Measurements from ENCODE around the gene ANKRD27. TPM values are rescaled to one million over a fixed set of nuclear protein-coding genes. Genes with fewer than 3 reads are reported as not detected.
A peak's percentile ranks its signal among the peaks of the same experiment; 100 is the strongest.
"Not testable (repeated sequence)": the region's sequence is repeated elsewhere in the genome, so short reads cannot be mapped to it uniquely, and the experiment has no call there.

ANKRD27 gene
- total RNA-seq, 1 experiment from 2014 or later, result 17.6 TPM

DNA sequence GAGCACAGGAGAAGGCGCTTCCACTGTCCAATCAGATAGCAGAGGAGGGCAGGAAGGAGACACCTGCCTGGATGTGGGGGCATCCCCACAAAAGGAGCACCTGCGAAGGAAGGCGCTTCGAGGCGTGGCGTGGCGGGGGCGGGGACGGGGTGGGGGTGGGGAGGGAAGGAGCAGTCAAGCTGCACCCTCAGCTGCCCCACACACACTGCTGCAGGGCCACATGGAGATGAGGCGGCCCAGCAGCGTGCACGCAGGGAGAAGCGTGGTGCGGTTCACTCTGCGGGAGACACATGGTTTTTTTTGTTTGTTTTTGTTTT, 21.4 kb downstream of the ANKRD27 start:
- DNase-seq (ENCODE audit: low read depth), result no peak

DNA sequence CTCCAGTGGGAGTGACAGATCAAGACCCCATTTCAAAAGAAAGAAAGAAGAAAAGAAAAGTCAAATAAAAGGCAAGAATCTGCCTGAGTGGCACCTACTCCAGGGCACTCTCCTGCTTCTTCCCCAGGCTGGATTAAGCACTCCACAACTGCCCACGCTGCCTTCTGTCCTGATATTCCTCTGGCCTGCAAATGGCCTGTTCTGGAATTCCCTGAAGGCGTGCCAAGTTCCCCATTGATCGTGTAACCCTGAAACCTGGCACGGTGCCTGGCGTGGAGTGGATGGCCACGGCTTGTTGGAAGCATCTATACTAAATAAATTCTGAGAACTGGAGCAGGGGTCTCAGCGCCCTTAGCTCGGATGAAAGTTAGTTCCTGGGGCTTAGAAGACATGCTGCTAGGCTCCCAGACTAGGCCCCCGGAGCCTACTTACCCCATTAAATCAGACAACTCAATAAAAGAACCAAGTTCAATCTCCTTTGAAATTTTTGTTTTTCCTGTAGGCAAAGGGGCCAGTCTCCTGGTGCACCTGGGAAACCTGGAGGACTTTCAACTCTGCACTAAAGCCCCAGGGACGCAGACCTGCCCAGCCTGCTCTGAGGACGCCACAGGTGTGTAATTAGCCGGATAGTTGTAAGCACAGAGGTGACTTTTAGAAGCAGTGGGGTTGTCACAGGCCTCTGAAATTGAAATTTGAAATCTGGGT, 21.9 kb downstream of the ANKRD27 start:
- DNase-seq (ENCODE audit: low read depth), result no peak

DNA sequence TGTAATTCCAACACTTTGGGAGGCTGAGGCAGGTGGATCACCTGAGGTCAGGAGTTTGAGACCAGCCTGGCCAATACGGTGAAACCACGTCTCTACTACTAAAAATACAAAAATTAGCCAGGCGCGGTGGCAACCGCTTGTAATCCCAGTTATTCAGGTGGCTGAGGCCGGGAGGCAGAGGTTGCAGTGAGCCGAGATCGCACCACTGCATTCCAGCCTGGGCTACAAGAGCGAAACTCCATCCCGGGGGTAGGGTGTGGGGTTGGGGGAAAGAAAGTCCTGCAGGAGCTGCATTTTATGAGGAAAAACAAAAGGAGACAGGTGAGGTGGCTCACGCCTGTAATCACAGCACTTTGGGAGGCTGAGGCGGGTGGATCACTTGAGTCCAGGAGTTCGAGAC, 22.6 kb downstream of the ANKRD27 start:
- DNase-seq (ENCODE audit: low read depth), result not testable (repeated sequence)

DNA sequence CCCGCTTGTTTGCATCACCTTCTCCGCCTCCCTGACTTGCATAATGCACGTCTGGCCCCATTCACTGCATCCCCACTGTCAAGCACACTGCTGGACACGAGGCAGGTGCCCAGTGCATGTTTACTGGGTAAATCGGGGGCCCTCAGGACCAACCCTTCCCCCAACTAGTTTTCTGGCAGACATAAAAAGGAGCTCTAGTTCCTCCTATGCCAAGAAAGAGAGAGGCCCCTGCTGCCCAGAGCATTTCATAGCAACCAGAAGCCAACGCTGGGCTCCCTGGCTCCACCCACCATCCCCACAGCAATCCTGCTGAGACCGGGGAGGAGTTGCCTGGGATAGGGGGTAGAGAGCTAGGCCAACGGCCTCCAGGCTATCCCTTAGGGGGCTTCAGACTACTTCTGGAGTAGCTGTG, 23.2 kb downstream of the ANKRD27 start:
- no peak for DNase-seq (ENCODE audit: low read depth)

DNA sequence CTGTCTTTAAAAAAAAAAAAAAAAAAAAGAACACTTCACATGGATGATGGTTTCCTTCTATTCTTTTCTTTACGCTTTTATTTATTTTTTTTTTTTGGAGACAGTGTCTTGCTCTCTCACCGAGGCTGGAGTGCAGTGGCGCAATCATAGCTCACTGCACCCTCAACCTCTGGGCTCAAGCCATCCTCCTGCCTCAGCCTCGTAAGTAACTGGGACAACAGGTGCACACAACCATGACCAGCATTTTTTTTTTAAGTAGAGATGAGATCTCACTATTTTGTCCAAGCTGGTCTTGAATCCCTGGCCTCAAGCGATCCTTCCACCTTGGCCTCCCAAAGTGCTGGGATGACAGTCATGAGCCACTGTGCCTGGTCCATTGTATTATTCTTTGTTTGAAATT, 24.3 kb downstream of the ANKRD27 start:
- DNase-seq (ENCODE audit: low read depth), result no peak

DNA sequence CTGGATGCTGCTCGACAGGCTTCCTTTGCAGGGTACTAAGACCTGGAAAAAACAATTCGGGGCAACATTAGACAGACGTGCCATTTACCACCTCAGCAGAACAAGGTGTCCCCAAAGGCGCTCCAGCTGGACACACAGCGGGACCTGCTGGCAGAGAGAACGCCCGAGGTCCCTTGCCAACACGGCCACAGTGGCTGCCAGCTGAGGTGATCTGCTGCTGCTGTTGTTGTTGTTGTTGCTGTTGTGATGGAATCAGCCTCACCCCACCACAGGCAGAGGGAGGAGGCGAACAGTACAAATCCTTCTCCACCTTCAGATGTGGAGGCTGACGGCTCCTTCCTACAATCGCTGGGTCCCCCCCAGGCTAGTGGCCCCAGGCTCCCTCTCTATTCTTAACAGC, 25.2 kb downstream of the ANKRD27 start:
- no peak for DNase-seq (ENCODE audit: low read depth)

DNA sequence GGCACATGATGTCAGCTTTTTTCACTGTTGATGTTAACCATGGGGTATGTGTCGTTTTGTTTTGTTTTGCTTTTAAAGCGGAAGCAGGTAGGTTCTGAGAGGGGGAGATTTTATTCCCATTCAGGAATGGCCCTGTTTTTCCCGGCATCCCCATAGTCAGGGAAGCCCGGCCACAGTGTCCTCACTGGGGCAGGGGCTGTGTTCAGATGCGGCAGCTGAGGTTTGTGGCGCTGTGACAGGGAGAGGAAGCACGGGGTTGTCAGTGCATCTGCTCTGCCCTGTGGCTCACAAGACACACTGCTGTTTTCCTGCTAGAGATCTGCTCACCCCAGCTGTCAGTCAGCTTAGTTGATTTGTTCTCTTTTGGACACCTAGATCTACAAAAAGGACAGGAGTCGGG, 27.6 kb downstream of the ANKRD27 start:
- no peak for DNase-seq (ENCODE audit: low read depth)

DNA sequence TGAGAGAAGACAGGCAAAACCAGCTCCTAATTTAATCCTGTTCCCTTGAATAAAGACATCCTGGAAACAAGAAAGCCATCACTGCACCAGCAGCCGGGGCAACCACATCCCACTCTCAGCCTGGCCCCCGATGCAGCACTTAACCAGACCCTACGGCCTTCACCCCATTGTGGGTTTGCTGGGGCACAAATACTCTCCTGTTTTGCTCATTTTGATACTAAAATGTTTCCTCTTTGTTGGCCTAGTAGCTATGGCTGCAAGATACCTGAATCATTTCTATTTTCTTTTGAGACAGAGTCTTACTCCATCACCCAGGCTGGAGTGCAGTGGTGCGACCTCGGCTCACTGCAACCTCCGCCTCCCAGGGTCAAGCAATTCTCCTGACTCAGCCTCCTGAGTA, 28.4 kb downstream of the ANKRD27 start:
- DNase-seq (ENCODE audit: low read depth), result no peak

DNA sequence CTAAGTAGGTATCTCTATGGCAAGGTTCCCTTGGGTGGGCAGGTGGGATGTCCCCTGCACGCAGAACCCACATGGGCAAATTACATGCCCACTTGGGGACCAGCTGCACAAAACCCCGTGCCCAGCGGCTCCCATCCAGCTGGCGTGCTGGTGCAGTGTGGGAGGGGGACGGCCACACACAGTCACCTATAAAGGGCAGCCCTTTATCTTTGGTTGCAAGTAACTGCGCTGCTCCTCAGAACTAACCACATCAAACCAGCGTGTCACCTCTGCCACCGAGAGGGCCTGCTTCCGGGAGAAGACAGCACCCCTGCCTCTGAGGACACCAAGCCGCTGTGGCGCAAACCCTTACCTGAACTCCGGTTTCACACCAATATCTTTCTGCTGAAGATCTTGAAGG, 32.2 kb downstream of the ANKRD27 start:
- DNase-seq (ENCODE audit: low read depth), result no peak

DNA sequence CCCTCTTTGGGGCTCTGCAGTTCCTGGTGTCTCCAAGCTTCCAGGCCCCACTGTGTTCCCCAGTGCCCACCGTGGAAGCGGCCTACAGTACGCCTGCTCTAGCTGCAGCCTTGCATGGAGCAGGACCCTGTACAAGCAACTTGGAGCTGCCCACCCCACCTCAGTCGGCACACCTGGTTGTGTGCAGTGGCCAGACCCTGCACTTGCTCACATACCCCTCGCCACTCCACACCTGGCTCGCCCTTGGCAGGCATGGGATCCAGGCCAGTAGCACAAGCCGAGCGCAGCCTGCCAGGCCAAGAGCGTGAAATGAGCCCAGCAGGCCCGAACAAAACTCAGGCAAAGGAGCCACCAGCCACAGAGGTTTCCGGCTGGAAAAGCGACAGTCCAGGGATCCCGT, 36.4 kb downstream of the ANKRD27 start:
- no peak for DNase-seq (ENCODE audit: low read depth)

DNA sequence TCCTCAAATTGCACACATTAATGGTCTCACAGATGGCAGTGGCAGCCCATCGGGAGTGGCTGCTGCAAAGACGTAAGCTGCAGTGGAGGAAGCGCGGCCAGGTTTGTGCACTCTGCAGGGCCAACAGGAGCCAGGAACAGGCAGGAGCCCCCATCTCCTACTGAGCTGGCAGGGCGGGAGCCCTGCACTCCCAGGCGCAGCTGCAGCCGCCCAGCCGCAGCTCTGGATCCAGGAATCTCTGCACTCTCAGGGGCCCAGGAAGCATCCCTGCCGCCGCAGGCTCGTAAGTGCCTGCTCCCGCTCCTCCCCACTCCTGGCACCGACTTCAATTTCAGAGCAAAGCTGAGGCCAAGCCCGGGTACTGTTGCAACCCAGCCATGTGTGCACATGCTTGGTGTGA, 37.5 kb downstream of the ANKRD27 start:
- no peak for DNase-seq (ENCODE audit: low read depth)

DNA sequence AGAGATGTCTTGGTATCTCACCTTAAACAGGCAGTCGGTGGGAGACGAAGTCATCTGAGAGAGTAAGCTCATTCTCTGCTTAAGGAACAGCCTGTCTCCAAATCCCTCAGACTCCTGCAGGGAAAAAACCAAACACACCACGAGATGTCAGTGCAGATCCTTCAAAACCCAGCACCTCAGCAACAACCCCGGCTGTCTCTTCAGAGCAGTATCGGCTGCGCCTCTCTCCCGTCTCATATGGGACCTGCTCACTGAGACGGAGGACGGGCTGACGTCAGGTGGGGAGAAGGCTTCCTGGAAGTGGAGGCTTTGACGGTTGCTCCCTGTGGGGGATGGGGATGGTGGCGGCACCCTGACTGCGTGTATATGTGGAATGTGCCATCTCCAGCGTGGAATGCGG, 43.6 kb downstream of the ANKRD27 start:
- DNase-seq (ENCODE audit: low read depth), result no peak

DNA sequence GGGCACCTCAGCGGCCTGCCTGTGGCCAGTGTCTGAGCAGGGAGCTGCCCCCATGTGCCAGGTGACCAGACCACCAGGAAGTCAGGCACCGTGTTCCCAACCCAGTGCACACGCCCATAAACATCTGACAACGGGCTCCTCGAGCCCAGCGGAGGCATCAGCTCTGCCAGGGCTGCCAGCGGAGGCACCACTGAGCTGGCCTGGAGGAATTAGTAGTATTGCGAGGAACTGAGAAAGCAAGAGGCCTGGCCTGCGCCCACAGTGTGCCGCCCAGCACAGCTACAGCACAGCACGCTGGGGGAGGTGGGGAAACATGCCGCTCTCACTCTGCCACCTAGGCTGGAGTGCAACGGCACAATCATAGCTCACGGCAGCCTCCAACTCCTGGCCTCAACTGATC, 44.6 kb downstream of the ANKRD27 start:
- DNase-seq (ENCODE audit: low read depth), result no peak

DNA sequence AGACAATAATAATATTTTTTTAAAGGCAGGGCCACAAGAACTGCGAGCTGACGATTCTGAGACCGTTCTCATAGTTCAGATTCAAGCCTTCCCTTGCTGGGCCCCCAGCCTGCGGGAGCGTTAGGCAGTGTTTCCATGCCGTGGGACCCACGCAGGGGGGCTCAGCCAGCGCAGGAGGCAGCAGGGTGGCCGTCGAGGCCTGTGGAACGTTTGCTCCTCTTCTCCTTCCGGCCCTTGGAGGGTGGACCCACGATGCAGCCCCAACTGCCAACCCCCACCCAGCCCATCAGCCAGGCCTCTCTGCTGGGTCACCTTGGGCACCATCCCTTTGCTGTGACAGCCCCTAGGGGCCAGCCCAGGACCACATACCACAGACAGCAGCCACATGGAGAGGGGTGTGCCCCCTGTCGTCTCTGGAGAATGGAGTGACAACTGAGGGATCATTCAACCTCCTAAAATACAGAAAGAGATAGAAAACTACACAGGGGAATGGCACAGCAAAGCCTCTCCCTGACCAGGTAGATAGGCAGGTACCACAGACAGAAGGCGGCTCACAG, 47.2 kb downstream of the ANKRD27 start:
- DNase-seq (ENCODE audit: low read depth), result no peak

DNA sequence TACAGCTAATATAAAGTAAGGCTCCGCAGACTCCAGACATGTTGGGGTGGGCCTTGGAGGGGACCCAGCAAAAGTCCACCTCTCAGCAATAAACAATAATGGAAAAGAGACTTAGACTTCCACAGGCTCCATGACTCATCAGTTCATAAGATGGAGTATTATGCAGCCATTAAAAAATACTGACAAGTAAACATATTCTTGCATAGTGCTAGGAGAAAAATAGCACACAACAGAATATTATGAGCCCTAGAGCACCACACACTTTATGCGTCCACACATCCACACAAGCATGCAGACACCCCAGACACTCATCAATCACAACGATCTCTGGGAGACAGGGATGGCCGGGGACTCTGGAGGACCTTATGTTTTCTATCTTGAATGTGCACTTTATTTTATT, 48.0 kb downstream of the ANKRD27 start:
- DNase-seq (ENCODE audit: low read depth), result no peak

DNA sequence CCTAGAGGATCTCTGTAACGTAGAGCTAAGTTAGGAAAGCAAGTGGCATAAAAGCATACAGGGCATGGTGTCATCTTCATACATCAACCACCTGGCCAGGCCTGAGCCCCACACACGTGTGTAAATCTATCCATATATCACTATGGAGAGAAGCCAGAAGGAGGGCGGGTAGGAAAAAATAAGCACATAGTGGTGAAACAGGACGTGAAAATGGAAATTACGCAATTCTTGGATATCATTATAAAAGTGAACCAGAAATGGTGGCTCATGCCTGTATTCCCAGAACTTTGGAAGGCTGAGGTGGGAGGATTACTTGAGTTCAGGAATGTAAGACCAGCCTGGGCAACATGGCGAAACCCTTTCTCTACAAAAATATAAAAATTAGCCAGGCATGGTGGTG, 50.6 kb downstream of the ANKRD27 start:
- DNase-seq (ENCODE audit: low read depth), result no peak

DNA sequence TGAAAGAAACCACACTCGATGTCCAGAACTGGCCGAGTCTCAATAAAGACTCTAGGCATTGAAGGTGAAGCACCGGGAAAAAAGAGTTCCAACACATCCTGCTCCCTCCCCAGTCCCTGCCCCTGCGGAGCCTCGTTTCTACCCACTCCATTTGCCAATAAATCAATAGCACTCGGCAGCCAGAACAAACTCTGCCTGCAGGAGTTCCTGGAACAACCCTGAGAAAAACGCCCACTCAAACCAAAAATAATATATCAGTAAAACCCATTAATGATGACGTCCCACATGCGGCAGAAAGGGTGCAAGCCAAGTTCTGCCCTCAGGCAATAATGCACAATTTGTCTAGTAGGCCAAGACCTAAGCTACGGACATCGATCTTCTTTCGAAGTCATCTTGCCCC, 53.0 kb downstream of the ANKRD27 start:
- DNase-seq (ENCODE audit: low read depth), result no peak

DNA sequence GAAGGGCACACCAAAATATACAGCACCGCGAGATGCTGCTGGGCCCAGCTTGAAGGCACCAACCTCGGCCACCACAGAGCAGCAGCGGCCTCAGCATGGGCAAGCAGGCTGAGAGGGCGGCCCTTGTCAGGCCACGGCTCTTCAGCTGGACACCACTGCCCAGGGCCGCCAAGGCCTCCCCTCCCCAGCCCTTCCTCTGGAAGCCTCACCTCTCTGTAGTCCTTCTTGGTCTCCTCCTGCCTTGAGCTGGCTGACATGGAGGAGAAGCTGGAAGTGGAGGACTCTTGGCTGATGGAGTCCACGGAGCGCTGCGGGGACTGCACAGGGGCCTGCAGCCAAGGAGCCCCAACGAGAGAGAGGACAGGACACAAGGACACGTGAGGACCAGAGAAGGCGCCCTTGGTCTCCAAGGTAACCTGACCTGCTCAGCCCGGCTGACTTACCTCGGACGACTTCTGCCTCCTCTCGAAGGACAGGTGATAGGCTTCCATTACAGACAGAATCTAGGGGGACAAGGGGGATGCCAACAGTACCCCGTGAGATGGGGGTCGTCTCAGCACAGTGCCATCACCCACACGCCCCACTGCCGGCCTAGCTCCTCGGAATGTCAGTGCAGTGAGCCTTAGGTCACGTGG, 55.8 kb downstream of the ANKRD27 start:
- no peak for DNase-seq (ENCODE audit: low read depth)

DNA sequence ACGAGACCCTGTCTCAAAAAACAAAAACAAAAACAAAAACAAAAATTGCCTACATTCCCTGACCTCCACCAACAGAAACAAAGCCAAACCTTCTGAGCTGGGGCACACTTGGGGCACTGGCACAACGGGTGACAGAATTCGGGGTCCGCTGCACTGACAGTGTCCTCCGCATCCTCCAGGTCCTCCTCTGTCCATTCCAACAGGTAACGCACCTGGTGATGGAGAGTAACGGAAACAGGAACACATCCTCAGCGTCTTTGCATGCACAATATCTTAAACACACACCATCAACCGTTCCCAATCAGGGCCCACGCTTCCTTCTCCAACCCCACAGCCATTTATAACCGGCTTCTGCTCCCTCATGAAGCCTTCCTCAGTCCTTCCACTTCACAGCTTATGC, 59.4 kb downstream of the ANKRD27 start:
- no peak for DNase-seq (ENCODE audit: low read depth)

DNA sequence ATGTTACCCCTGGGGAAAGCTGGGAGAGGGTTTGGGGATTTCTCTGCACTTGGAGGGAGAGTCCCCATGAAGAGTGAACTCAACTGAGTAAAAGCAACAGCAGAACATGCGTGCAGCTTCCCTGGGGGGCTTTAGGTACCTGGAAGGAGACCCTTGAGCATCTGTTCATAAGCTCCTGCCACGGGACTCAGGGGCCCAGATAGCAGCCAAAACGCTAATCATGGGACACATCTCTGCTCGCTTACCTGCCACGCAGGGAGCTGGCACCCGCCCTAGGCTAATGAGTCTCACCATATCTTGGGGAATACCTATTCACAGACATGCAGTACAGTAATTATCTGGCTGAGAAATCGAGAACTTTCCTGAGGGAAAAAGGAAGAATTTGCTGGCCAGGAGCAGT, 60.1 kb downstream of the ANKRD27 start:
- no peak for DNase-seq (ENCODE audit: low read depth)

DNA sequence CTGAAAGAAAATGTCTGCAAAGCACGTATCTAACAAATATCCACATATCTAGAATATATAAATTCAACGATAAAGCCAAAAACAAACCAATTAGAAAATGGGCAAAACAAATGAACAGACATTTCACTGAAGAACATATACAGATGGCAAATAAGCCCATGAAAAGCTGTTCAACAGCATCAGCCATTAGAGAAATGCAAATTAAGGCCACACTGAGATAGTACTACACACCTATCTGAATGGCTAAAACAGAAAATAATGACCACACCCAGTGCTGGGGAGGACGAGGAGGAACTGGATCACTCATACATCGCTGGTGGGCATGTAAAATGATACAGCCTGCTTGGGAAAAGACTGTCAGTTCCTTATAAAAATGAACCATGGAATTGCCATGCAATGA, 62.0 kb downstream of the ANKRD27 start:
- no peak for DNase-seq (ENCODE audit: low read depth)

DNA sequence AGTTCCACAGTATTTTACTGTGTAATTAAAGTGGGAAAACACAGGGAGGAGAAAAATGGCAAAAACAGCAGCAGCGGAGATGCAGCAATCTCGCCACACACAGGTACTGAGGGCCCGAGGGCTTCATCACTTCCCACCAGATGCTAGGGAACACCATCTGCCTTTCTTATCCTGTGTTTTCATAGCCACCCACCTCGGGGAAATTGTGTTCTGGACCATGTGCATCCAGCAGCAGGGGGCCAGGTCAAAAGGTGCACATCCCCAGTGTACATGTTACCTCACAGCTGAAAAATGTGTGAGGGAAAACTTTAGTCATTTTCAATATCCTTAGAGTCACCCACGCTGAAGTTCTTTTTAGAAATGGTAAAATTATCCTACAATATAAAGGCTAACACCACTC, 63.8 kb downstream of the ANKRD27 start:
- peak; percentile 52 for DNase-seq (ENCODE audit: low read depth)

DNA sequence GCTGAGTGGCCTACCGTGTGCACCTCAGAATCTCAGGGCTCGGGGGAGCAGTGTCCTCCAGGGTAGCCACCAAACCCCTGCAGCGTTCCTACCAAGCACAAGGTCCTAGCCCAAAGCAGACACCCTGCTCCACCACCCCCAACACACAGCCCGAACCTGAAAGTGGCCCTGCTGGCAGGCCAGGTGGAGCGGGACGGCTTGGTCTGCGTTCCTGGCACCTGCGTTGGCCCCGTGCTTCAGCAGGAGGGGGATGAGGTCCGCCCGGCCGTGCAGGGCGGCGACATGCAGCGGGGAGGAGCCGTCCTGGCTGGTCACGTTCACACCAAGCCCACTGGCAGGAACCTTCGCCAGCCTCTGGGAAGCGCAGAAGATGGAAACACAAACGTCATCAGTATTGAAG, 67.5 kb downstream of the ANKRD27 start:
- DNase-seq (ENCODE audit: low read depth), result no peak

DNA sequence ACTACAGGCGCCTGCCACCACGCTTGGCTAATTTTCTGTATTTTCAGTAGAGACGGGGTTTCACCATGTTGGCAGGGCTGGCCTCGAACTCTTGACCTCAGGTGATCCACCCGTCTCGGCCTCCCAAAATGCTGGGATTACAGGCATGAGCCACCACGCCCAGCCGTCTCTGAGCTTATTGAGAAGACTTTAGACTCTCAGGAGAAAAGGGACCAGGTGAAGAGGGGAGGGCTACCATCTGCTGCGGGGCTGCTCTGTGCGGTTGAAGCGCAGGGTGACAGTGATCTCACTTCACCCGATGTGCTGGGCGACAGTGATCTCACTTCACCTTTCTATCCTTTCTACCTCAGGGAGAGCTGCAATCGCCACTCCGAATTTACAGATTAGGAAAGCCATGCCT, 68.7 kb downstream of the ANKRD27 start:
- DNase-seq (ENCODE audit: low read depth), result no peak
